ENCODE measurements around the gene ABCF2.
A peak's percentile ranks its signal among the peaks of the same experiment; 100 is the strongest.

Gene ABCF2

GRCh38 chr7:151215396-151215795 lies 11.6 kb downstream of the ABCF2 start:
- DNase-seq: no peak

- no peak for DNase-seq
Observed at GRCh38 chr7:151213826-151214225, 13.2 kb downstream of the ABCF2 start.

- no peak for DNase-seq
Observed at GRCh38 chr7:151212626-151213025, 14.4 kb downstream of the ABCF2 start.

GRCh38 chr7:151211155-151211772 lies 15.7 kb downstream of the ABCF2 start:
- no peak for DNase-seq

GRCh38 chr7:151210087-151210854 lies 16.7 kb downstream of the ABCF2 start, which contains the start of gene H2BK1:
Gene H2BK1 (minus strand): TSS chr7:151210488. CDS start chr7:151210318, 170 bp downstream.
- DNase-seq: no peak

GRCh38 chr7:151209588-151209987 lies 17.4 kb downstream of the ABCF2 start:
- DNase-seq: no peak

GRCh38 chr7:151208253-151208862 lies 18.6 kb downstream of the ABCF2 start:
- DNase-seq: no peak

- no peak for DNase-seq
Observed at GRCh38 chr7:151207804-151208203, 19.2 kb downstream of the ABCF2 start.

GRCh38 chr7:151207315-151207714 lies 19.7 kb downstream of the ABCF2 start:
- DNase-seq: no peak

GRCh38 chr7:151206914-151207313 lies 20.1 kb downstream of the ABCF2 start:
- no peak for DNase-seq

GRCh38 chr7:151205730-151206129 lies 21.3 kb downstream of the ABCF2 start:
- DNase-seq: no peak

GRCh38 chr7:151204383-151205032 lies 22.5 kb downstream of the ABCF2 start:
- no peak for DNase-seq

- no peak for DNase-seq
Observed at GRCh38 chr7:151202836-151203235, 24.2 kb downstream of the ABCF2 start.

GRCh38 chr7:151201751-151202150 lies 25.3 kb downstream of the ABCF2 start:
- no peak for DNase-seq

- DNase-seq: no peak
Observed at GRCh38 chr7:151201344-151201743, 25.7 kb downstream of the ABCF2 start.

GRCh38 chr7:151198945-151199848 lies 27.8 kb downstream of the ABCF2 start:
- DNase-seq: peak; percentile 62

- DNase-seq: no peak
Observed at GRCh38 chr7:151197932-151198331, 29.1 kb downstream of the ABCF2 start.

GRCh38 chr7:151195616-151196450 lies 31.2 kb downstream of the ABCF2 start:
- no peak for DNase-seq

GRCh38 chr7:151194188-151194587 lies 32.8 kb downstream of the ABCF2 start:
- no peak for DNase-seq

GRCh38 chr7:151193203-151193978 lies 33.6 kb downstream of the ABCF2 start:
- no peak for DNase-seq
